RWPE2 (cell line): ENCODE results near the gene GNAS-AS1.

Experiments
- ATAC-seq: fragments of 200-7000 bp; cut with Tn5 transposase; 3 replicates; pipeline ENCODE4 v1.9.1; 2021; ENCODE audit warnings: low read depth
- DNase-seq: peaks from one replicate; pipeline ENCODE4 v3.0.0-alpha.2; 2020; ENCODE audit warnings: low spot score
- H3K27ac ChIP-seq: fragments of 450-650 bp; 2 replicates; pipeline ENCODE4 v1.5.1; 2017; ENCODE audit warnings: mild to moderate bottlenecking; ENCODE audit not compliant: poor library complexity, severe bottlenecking
- H3K27me3 ChIP-seq: fragments of 250-450 bp; sonication (Bioruptor Pico); 2 replicates; pipeline ENCODE4 v1.5.1; 2021; ENCODE audit warnings: mild to moderate bottlenecking, moderate library complexity; ENCODE audit not compliant: insufficient read depth, poor library complexity, severe bottlenecking
- H3K36me3 ChIP-seq: fragments of 250-450 bp; sonication (Bioruptor Pico); 2 replicates; pipeline ENCODE4 v1.5.1; 2020; ENCODE audit warnings: low read depth, mild to moderate bottlenecking, moderate library complexity
- H3K4me1 ChIP-seq: fragments of 250-450 bp; sonication (Bioruptor Pico); 2 replicates; pipeline ENCODE4 v1.5.1; 2021; ENCODE audit warnings: mild to moderate bottlenecking, moderate library complexity; ENCODE audit not compliant: insufficient read depth, poor library complexity, severe bottlenecking
- H3K4me3 ChIP-seq: fragments of 250-450 bp; sonication (Bioruptor Pico); 2 replicates; pipeline ENCODE4 v1.5.1; 2021; ENCODE audit warnings: mild to moderate bottlenecking, moderate library complexity; ENCODE audit not compliant: severe bottlenecking
- H3K9me3 ChIP-seq: fragments of 250-450 bp; sonication (Bioruptor Pico); 2 replicates; pipeline ENCODE4 v1.5.1; 2021; ENCODE audit warnings: mild to moderate bottlenecking, moderate library complexity; ENCODE audit not compliant: severe bottlenecking
- TF ChIP-seq, protein P1 (sequence below): fragments of 450-650 bp; IDR thresholded peaks from one replicate; pipeline ENCODE4 v1.5.1; 2017; ENCODE audit warnings: mild to moderate bottlenecking, moderate library complexity; ENCODE audit not compliant: poor library complexity, severe bottlenecking

GNAS-AS1 gene

DNA sequence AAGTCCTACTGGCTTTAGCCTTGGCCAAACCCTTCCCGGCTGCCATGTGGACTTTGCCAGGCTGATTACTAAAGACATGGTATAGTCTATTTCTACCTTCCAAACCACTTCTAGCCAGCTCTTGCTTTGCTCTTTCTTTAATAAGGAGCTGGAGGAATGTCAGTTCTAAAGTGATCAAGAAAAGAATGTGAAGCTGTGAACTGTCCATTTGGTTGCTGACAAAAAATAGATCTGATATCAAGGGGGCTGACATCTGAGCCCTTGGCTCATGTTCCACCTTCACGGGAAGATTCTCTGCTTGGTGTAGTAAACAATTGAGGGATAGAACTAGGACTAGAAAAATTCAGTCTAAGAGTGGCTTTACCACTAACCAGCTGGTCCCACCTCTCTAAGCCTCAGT lies 22.6 kb downstream of the GNAS-AS1 start:
- H3K27me3 ChIP-seq, result peaks cover 3% of the 10 kb centered on the region
- ATAC-seq (no peak), DNase-seq (no peak)
- no peak overlapping the region for H3K27ac ChIP-seq
- no peaks in the 10 kb centered on the region for H3K4me1 ChIP-seq
- no peak overlapping the region for H3K4me3 ChIP-seq
- no peaks in the 10 kb centered on the region for H3K9me3 ChIP-seq
- peaks cover 49% of the 10 kb centered on the region for H3K36me3 ChIP-seq
- TF ChIP-seq, protein P1, sequence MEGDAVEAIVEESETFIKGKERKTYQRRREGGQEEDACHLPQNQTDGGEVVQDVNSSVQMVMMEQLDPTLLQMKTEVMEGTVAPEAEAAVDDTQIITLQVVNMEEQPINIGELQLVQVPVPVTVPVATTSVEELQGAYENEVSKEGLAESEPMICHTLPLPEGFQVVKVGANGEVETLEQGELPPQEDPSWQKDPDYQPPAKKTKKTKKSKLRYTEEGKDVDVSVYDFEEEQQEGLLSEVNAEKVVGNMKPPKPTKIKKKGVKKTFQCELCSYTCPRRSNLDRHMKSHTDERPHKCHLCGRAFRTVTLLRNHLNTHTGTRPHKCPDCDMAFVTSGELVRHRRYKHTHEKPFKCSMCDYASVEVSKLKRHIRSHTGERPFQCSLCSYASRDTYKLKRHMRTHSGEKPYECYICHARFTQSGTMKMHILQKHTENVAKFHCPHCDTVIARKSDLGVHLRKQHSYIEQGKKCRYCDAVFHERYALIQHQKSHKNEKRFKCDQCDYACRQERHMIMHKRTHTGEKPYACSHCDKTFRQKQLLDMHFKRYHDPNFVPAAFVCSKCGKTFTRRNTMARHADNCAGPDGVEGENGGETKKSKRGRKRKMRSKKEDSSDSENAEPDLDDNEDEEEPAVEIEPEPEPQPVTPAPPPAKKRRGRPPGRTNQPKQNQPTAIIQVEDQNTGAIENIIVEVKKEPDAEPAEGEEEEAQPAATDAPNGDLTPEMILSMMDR, result no peak

DNA sequence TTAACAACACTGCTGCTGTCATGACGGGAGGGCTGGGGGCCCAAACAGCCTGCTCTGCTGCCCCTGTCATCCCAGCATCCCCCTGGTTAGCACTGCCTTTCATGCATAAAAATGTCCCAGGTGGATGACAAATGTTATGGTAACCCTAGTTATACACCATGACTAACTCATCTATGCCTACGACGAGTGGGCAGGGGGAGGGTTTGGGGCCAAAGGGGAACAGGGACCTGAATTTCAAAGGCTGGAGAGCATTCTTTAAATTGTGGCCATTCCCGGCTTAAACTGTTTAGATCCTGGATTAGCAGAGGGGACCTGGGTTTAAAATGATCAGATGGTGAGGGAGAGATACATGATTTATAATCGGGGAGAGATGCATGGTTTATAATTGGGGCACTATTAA lies 24.4 kb downstream of the GNAS-AS1 start:
- H3K27me3 ChIP-seq, result no peaks in the 10 kb centered on the region
- H3K9me3 ChIP-seq, result no peaks in the 10 kb centered on the region
- peaks cover 38% of the 10 kb centered on the region for H3K36me3 ChIP-seq
- DNase-seq, result no peak
- TF ChIP-seq, protein P1, result no peak
- H3K4me1 ChIP-seq, result no peaks in the 10 kb centered on the region
- H3K4me3 ChIP-seq, result no peak overlapping the region
- no peak for ATAC-seq
- no peak overlapping the region for H3K27ac ChIP-seq

DNA sequence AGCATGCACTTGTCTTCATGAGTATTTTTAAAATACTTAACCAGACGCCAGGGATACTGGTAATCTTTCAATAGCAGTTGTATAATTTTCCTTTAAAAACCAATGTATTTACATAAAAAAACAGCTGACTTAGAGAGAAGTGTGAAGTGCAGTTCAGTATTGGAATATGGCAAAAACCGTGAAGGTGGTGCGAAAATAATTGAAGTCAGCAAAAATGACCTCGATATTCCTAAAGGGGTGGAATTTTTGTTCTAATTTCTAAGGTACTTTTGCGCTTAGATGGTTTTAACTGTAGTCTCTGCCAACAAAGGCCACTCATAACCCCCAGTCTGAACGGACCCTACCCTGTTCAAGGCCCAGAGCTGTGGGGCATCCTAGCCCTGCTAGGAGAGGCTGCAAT lies 25.3 kb downstream of the GNAS-AS1 start:
- Histone ChIP-seq H3K27ac (no peak overlapping the region), H3K36me3 (peaks cover 32% of the 10 kb centered on the region), H3K4me1 (no peaks in the 10 kb centered on the region), H3K9me3 (no peaks in the 10 kb centered on the region), H3K27me3 (no peaks in the 10 kb centered on the region), H3K4me3 (no peak overlapping the region)
- DNase-seq (no peak), ATAC-seq (no peak)
- TF ChIP-seq, protein P1, result no peak

DNA sequence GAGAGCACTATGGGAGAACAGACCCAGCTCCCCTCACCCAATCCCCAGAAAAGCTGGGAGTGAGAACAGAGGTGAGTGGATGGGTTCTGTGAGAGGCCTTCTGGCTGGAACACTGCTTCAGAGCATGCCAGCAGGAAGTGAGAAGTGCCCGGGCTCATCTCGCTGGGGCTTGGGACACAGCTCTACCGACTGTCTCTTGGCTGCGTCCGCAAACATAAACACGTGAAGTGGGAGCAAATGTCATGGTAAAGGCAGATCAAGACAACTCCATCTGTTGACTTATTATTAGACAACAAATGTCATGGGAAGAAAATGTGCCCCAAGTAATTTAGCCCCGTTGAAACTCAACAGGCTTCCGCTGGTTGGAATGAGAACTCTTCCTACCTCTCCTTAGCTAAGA lies 25.9 kb downstream of the GNAS-AS1 start:
- Histone ChIP-seq H3K27me3 (no peaks in the 10 kb centered on the region), H3K4me3 (no peak overlapping the region), H3K4me1 (no peaks in the 10 kb centered on the region), H3K36me3 (peaks cover 32% of the 10 kb centered on the region), H3K9me3 (no peaks in the 10 kb centered on the region), H3K27ac (no peak overlapping the region)
- DNase-seq (no peak), ATAC-seq (no peak)
- TF ChIP-seq, protein P1, result no peak

- no peak overlapping the region for H3K4me3 ChIP-seq
- TF ChIP-seq, protein P1, result no peak
- H3K27me3 ChIP-seq, result no peaks in the 10 kb centered on the region
- H3K36me3 ChIP-seq, result peaks cover 37% of the 10 kb centered on the region
- H3K9me3 ChIP-seq, result no peaks in the 10 kb centered on the region
- ATAC-seq, result no peak
- no peak for DNase-seq
- H3K27ac ChIP-seq, result no peak overlapping the region
- H3K4me1 ChIP-seq, result no peaks in the 10 kb centered on the region
These were observed 27.7 kb downstream of the GNAS-AS1 start for GRCh38 chr20:58822748-58823730.
